Hematopoietic multipotent progenitor cell treated with erythropoietin and hydrocortisone succinate and interleukin-3 and kit ligand, for 17 days (in vitro differentiated cells): ENCODE data around the gene AMELY.
"Not testable (repeated sequence)": the region's sequence is repeated elsewhere in the genome, so short reads cannot be mapped to it uniquely, and the experiment has no call there.

Experiments used
- DNase-seq: peaks from one replicate; pipeline ENCODE4 v3.0.0-alpha.2; 2015; ENCODE audit warnings: low spot score

AMELY gene, protein sequence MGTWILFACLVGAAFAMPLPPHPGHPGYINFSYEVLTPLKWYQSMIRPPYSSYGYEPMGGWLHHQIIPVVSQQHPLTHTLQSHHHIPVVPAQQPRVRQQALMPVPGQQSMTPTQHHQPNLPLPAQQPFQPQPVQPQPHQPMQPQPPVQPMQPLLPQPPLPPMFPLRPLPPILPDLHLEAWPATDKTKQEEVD

DNA sequence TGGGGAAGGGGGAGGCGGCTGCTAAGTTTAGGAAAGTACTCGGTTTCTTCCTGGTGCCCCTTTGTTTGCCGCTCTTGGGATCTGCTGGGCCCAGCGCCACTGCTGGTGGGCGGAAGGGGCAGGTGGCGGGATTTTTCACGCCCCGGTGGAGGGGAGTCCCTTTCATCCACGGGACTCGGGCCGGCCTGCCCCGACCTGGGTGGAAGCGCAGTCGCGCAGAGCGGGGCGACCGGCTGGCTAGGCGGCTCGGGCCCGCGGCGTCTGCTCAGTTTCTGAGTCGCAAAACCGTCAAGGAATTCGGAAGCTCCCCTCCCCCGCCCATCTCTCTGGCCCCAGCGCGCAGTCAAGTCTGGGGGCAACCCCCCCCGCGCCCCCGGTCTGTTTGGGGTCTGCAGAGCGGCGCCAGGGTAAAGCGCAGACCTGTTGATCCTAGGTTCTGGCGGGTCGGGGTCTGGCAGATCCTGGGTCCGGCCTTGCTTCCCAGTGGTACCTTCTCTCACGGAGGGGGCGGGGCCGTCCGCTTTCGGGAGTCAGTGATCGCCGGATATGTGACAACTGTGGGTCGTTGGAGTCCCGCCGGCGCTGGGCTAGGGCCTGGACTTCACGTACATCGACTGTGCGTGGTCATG lies at the start of gene AMELY:
Gene AMELY (minus strand): TSS at position 500 of the 629 bp plus-strand sequence. CDS start 39,144 bp downstream, outside the sequence.
- no peak for DNase-seq

DNA sequence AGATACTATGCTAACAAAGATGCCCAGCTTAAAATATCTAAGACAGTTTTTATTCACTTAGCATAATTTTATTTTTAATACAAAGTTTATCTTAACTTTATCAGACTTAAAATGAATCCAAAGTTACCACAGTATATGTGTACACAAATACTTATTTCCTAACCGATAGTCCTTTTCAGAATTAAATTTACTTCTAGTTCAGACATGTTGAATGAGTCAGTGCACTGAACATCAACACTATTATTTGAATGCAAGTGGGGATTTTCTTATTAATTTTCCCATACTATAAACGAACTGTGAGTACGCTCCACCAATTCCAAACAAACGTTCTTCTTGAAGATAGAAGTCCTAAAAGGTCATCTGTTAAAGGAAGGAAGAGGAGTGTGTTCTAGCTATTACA lies 38.4 kb upstream of the AMELY start:
- DNase-seq = no peak

- no peak for DNase-seq
Measured at GRCh38 chrY:6948378-6948777, 36.8 kb upstream of the AMELY start.

GRCh38 chrY:6947695-6948094 lies 36.1 kb upstream of the AMELY start:
- no peak for DNase-seq

- DNase-seq = no peak
Measured at GRCh38 chrY:6935497-6935896, 23.9 kb upstream of the AMELY start.

GRCh38 chrY:6931779-6932396 lies 20.3 kb upstream of the AMELY start:
- no peak for DNase-seq

- DNase-seq = no peak
Measured at GRCh38 chrY:6929237-6929636, 17.7 kb upstream of the AMELY start.

DNA sequence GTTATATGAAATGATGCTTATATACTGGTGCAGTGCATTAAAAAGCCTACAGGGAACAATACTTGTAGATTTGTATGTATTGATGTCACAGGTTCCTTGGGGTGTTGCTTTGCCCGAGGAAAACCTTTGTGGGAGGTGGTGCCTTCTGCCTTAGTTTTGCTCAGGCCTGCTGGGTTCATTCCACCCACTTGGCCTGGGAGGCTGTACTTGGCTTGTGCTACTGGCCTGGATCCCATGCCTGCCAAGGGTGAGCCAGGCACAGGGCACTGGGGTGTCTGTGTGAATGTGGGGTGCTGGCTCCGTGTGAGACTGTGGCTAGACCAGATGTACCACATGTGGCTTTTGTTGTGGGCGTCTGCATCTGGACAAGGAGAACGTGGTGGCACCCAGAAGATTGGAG lies 16.7 kb upstream of the AMELY start:
- no peak for DNase-seq

DNA sequence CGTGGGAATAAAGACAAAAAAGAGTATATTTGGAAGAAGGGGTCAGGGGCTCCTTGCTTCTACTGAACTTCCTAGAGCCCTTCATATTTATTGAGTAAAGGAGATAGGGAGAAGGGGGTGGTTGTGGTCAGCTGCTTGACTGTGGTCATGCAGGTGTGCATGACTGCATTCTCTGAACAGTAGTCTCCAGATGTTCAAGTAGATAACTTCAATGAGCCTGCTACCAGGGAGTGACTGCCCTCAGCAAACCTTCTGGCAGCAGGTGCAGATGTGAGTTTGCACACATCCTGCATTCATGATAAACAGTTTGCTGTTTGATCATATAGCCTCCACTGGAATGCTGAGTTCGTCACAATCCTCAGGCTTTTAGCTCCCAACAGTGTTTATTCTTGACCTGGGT lies 9.5 kb upstream of the AMELY start:
- DNase-seq = no peak

- no peak for DNase-seq
Measured at GRCh38 chrY:6913362-6913761, 1.8 kb upstream of the AMELY start.

- DNase-seq = no peak
Measured at GRCh38 chrY:6910372-6911252, 940 bp downstream of the AMELY start, which contains the start of gene TBL1Y. Gene TBL1Y, plus strand, starts transcription at chrY:6910697. Its CDS starts 114,388 bp downstream, at chrY:7025085.

- no peak for DNase-seq
Measured at GRCh38 chrY:6909856-6910255, 1.7 kb downstream of the AMELY start.

- no peak for DNase-seq
Measured at GRCh38 chrY:6909118-6909521, 2.4 kb downstream of the AMELY start.

GRCh38 chrY:6908021-6908420 lies 3.5 kb downstream of the AMELY start:
- DNase-seq = not testable (repeated sequence)

GRCh38 chrY:6907591-6907990 lies 4.0 kb downstream of the AMELY start:
- no peak for DNase-seq

DNA sequence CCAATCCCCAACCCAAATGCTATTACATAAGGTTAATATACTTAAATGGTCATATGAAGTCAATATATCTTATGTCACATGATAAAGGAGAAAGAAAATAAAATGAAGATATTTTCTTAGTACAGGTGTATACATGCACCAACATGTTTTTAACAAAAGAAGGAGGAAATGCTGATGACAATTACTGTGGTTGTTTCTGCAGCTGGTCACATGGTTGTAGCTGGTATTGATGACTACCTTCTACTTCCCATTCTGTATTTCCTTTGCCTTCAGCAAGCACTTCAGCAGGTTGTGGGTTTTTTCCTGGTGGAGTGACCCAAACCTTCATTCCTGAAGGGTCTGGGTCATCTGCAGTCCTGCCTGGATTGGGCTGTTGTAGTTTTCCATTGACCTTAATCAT lies 9.4 kb downstream of the AMELY start:
- DNase-seq = not testable (repeated sequence)

GRCh38 chrY:6895236-6895635 lies 16.3 kb downstream of the AMELY start:
- DNase-seq = no peak

- no peak for DNase-seq
Measured at GRCh38 chrY:6894496-6894895, 17.1 kb downstream of the AMELY start.

- DNase-seq = no peak
Measured at GRCh38 chrY:6849384-6849783, 62.2 kb downstream of the AMELY start.

- DNase-seq = not testable (repeated sequence)
Measured at GRCh38 chrY:6842650-6843049, 68.9 kb downstream of the AMELY start.
